Fibroblast of lung (primary cell): ENCODE results near the gene SH3PXD2A. TPM values are rescaled to one million over a fixed set of nuclear protein-coding genes. Genes with fewer than 3 reads are reported as not detected.

ENCODE experiments used
- DNase-seq, 2 donors: peaks; one replicate each; pipeline versions ENCODE4 v3.0.0 to v3.0.0-alpha.2; 2010; ENCODE audit warnings: low read depth in 2 of 2
- H2AFZ ChIP-seq: 2 replicates; pipeline ENCODE4 v1.5.1; 2012; ENCODE audit warnings: low read length, control low read depth, inconsistent platforms
- H3K27ac ChIP-seq: 2 replicates; pipeline ENCODE4 v1.5.1; 2011; ENCODE audit warnings: low read length, control low read depth; ENCODE audit not compliant: insufficient read depth
- H3K27me3 ChIP-seq: 2 replicates; pipeline ENCODE4 v1.5.1; 2011; ENCODE audit warnings: mild to moderate bottlenecking, low read length; ENCODE audit not compliant: control insufficient read depth, insufficient read depth
- H3K36me3 ChIP-seq: 2 replicates; pipeline ENCODE4 v1.5.1; 2011; ENCODE audit warnings: low read length; ENCODE audit not compliant: control insufficient read depth, insufficient read depth
- H3K4me1 ChIP-seq: 2 replicates; pipeline ENCODE4 v1.5.1; 2011; ENCODE audit warnings: low read length; ENCODE audit not compliant: control insufficient read depth, insufficient read depth; ENCODE audit errors: extremely low read depth
- H3K4me2 ChIP-seq: 2 replicates; pipeline ENCODE4 v1.5.1; 2011; ENCODE audit warnings: low read length, control low read depth; ENCODE audit not compliant: insufficient read depth; ENCODE audit errors: extremely low read depth
- H3K4me3 ChIP-seq, 4 experiments: fragments of 200-600 bp in 1 of 4; sonication (generic) in 1 of 4; replicated peaks in 1 of 4; 2 replicates each; pipeline ENCODE4 v1.5.1; 2011 to 2016; ENCODE audit warnings: low read length in 4 of 4, low read depth in 3 of 4, mild to moderate bottlenecking in 3 of 4, control low read depth in 2 of 4, inconsistent platforms in 1 of 4, mixed read lengths in 1 of 4; ENCODE audit not compliant: insufficient read depth in 1 of 4; ENCODE audit errors: control extremely low read depth in 1 of 4
- H3K79me2 ChIP-seq: 2 replicates; pipeline ENCODE4 v1.5.1; 2012; ENCODE audit warnings: mild to moderate bottlenecking, low read length, inconsistent platforms; ENCODE audit not compliant: control insufficient read depth, insufficient read depth
- H3K9ac ChIP-seq: 2 replicates; pipeline ENCODE4 v1.5.1; 2011; ENCODE audit warnings: mild to moderate bottlenecking, low read length, control low read depth; ENCODE audit not compliant: insufficient read depth
- H3K9me3 ChIP-seq: 2 replicates; pipeline ENCODE4 v1.5.1; 2012; ENCODE audit warnings: low read depth, low read length; ENCODE audit not compliant: control insufficient read depth, insufficient read depth
- H4K20me1 ChIP-seq: 2 replicates; pipeline ENCODE4 v1.5.1; 2011; ENCODE audit warnings: low read length; ENCODE audit not compliant: control insufficient read depth, insufficient read depth; ENCODE audit errors: extremely low read depth
- EZH2 ChIP-seq: IDR thresholded peaks from 2 replicates; pipeline ENCODE4 v1.5.1; 2012; ENCODE audit warnings: low read length, control low read depth, mild to moderate bottlenecking; ENCODE audit errors: missing control alignments
- polyA plus RNA-seq, 2 donors: library from polyadenylated mRNA; depleted of rRNA in 1 of 2; stranded (reverse) in 1 of 2; unstranded in 1 of 2; fragments of >200 nt; gene quantifications; 2 replicates each; pipeline ENCODE4 v1.2.1, GENCODE V29; 2011 to 2012; ENCODE audit warnings: missing spikeins in 1 of 2
- total RNA-seq: library from RNA; depleted of rRNA; stranded (reverse); fragments of >200 nt; gene quantifications from 2 replicates; pipeline ENCODE4 v1.2.1, GENCODE V29; 2014
- TF ChIP-seq, protein P1 (sequence below), 2 donors: IDR thresholded peaks in 1 of 2; conservative IDR thresholded peaks in 1 of 2; 1 replicate in 1 of 2; 2 replicates in 1 of 2; pipeline ENCODE4 v1.5.1; 2011 to 2012; ENCODE audit warnings: low read length in 2 of 2, control low read depth in 1 of 2, inconsistent platforms in 1 of 2, low read depth in 1 of 2, mild to moderate bottlenecking in 1 of 2

SH3PXD2A gene
- total and polyA plus RNA-seq, 2 donors (not counting 1 experiment from before 2014, with no cell fraction given), result 25.5 to 33.2 TPM

DNA sequence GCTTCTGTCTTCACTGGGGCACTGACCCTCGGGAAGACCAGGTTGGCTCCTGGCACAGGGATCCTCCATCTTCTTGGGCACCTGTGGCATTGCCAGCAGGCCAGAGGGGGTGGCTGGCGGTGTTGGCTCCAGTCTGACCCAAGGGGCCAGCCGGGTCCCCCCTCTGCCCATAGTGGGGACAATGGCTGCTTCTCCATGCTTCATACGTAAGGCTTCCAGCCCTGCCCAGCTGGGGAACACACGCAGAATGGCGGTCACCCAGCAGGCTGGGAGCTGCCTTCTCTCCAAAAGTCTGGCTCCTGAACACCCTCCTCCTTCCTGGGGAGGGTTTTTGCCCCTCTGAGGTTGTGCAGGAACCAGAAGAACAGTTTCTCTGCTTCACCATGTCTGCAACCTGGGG, 255.1 kb downstream of the SH3PXD2A start:
- TF ChIP-seq EZH2, result no peak
- TF ChIP-seq, protein P1, sequence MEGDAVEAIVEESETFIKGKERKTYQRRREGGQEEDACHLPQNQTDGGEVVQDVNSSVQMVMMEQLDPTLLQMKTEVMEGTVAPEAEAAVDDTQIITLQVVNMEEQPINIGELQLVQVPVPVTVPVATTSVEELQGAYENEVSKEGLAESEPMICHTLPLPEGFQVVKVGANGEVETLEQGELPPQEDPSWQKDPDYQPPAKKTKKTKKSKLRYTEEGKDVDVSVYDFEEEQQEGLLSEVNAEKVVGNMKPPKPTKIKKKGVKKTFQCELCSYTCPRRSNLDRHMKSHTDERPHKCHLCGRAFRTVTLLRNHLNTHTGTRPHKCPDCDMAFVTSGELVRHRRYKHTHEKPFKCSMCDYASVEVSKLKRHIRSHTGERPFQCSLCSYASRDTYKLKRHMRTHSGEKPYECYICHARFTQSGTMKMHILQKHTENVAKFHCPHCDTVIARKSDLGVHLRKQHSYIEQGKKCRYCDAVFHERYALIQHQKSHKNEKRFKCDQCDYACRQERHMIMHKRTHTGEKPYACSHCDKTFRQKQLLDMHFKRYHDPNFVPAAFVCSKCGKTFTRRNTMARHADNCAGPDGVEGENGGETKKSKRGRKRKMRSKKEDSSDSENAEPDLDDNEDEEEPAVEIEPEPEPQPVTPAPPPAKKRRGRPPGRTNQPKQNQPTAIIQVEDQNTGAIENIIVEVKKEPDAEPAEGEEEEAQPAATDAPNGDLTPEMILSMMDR (conservative IDR thresholded peaks at IDR 0.05 in 1 of 2, IDR thresholded peaks at IDR 0.05 in 1 of 2; ENCODE audit: low read depth in 1 of 2, low read length in 2 of 2), result no peak
- H3K36me3 ChIP-seq, result peaks cover 24% of the 10 kb centered on the region
- H3K4me3 ChIP-seq, result no peak overlapping the region
- H3K27ac ChIP-seq, result no peak overlapping the region
- no peak for DNase-seq
- H3K4me1 ChIP-seq, result peaks cover 4% of the 10 kb centered on the region
- H3K79me2 ChIP-seq, result no peaks in the 10 kb centered on the region
- no peaks in the 10 kb centered on the region for H3K27me3 ChIP-seq
- no peak overlapping the region for H3K4me2 ChIP-seq
- H2AFZ ChIP-seq, result no peak overlapping the region
- H3K9me3 ChIP-seq, result no peaks in the 10 kb centered on the region
- H3K9ac ChIP-seq, result no peak overlapping the region
- no peaks in the 10 kb centered on the region for H4K20me1 ChIP-seq

DNA sequence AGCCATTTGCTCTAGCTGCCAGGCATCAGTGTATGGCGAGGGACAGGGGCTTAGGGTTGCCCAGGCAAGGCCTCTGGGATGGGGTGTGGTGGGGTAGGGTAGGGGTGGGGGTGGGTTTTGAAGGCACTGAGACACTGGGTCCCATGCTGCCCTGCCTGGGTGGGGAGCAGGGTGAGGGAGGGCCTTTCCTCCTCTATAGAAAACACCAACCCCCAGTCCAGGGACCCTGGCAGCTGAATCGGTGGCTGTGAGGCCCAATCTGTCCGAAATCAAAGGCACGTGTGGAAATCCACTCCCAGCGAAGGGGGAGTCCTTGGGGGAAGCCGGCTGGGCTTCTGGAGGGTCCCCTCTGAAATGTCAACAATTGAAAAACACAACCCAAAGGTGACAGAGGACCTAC, 255.5 kb downstream of the SH3PXD2A start:
- no peak overlapping the region for H3K9ac ChIP-seq
- peaks cover 22% of the 10 kb centered on the region for H3K36me3 ChIP-seq
- peaks cover 2% of the 10 kb centered on the region for H3K4me1 ChIP-seq
- H2AFZ ChIP-seq, result no peak overlapping the region
- no peak overlapping the region for H3K27ac ChIP-seq
- H4K20me1 ChIP-seq, result no peaks in the 10 kb centered on the region
- H3K27me3 ChIP-seq, result no peaks in the 10 kb centered on the region
- H3K4me3 ChIP-seq, result no peak overlapping the region
- no peak for TF ChIP-seq EZH2
- TF ChIP-seq, protein P1 (conservative IDR thresholded peaks at IDR 0.05 in 1 of 2, IDR thresholded peaks at IDR 0.05 in 1 of 2; ENCODE audit: low read depth in 1 of 2, low read length in 2 of 2), result no peak
- no peaks in the 10 kb centered on the region for H3K9me3 ChIP-seq
- no peak for DNase-seq
- no peaks in the 10 kb centered on the region for H3K79me2 ChIP-seq
- no peak overlapping the region for H3K4me2 ChIP-seq

- no peaks in the 10 kb centered on the region for H4K20me1 ChIP-seq
- no peak overlapping the region for H3K4me3 ChIP-seq
- H3K9me3 ChIP-seq, result no peaks in the 10 kb centered on the region
- H2AFZ ChIP-seq, result no peak overlapping the region
- peaks cover 22% of the 10 kb centered on the region for H3K36me3 ChIP-seq
- no peak overlapping the region for H3K4me2 ChIP-seq
- no peaks in the 10 kb centered on the region for H3K27me3 ChIP-seq
- no peak overlapping the region for H3K27ac ChIP-seq
- TF ChIP-seq, protein P1 (conservative IDR thresholded peaks at IDR 0.05 in 1 of 2, IDR thresholded peaks at IDR 0.05 in 1 of 2; ENCODE audit: low read depth in 1 of 2, low read length in 2 of 2), result no peak
- TF ChIP-seq EZH2, result no peak
- H3K4me1 ChIP-seq, result peaks cover 2% of the 10 kb centered on the region
- DNase-seq, result no peak
- no peak overlapping the region for H3K9ac ChIP-seq
- no peaks in the 10 kb centered on the region for H3K79me2 ChIP-seq
Observed at GRCh38 chr10:103599211-103599610, 256.2 kb downstream of the SH3PXD2A start.
